GM12878 (cell line): ENCODE results near the gene TRIM16.

Experiments
- EP300 ChIP-seq, 2 experiments: fragments of 150-350 bp in 1 of 2; IDR thresholded peaks; 2 replicates each; pipeline ENCODE4 v1.6.1; 2011 to 2012; ENCODE audit warnings: low read depth in 2 of 2, low read length in 2 of 2, borderline replicate concordance in 1 of 2, improper control_type of control experiment in 1 of 2, inconsistent platforms in 1 of 2; ENCODE audit not compliant: control insufficient read depth in 1 of 2
- IRF3 ChIP-seq: fragments of 450-650 bp; IDR thresholded peaks from 2 replicates; pipeline ENCODE4 v1.6.1; 2014; ENCODE audit warnings: mild to moderate bottlenecking
- MLLT1 ChIP-seq: fragments of 450-650 bp; IDR thresholded peaks from 2 replicates; pipeline ENCODE4 v1.6.1; 2016; ENCODE audit warnings: mild to moderate bottlenecking
- MYC ChIP-seq: IDR thresholded peaks from 2 replicates; pipeline ENCODE4 v1.6.1; 2011; ENCODE audit warnings: mild to moderate bottlenecking, low read length, moderate library complexity, inconsistent platforms; ENCODE audit not compliant: insufficient read depth, insufficient replicate concordance, insufficient read length, severe bottlenecking
- POLR2AphosphoS5 ChIP-seq: IDR thresholded peaks from 2 replicates; pipeline ENCODE4 v1.6.1; 2011; ENCODE audit warnings: mild to moderate bottlenecking, low read length, inconsistent platforms
- REST ChIP-seq: IDR thresholded peaks from 2 replicates; pipeline ENCODE4 v1.6.1; 2012; ENCODE audit warnings: mild to moderate bottlenecking, low read depth, low read length
- SIX5 ChIP-seq: IDR thresholded peaks from 2 replicates; pipeline ENCODE4 v1.6.1; 2011; ENCODE audit warnings: mild to moderate bottlenecking, low read depth, low read length, moderate library complexity; ENCODE audit not compliant: severe bottlenecking
- SP1 ChIP-seq: IDR thresholded peaks from one replicate; pipeline ENCODE4 v1.6.1; 2011; ENCODE audit warnings: low read depth, low read length
- SREBF2 ChIP-seq: IDR thresholded peaks from 2 replicates; pipeline ENCODE4 v1.6.1; 2012; ENCODE audit warnings: mild to moderate bottlenecking, low read length
- TF ChIP-seq, protein P1 (sequence below), 3 experiments: IDR thresholded peaks in 2 of 3; conservative IDR thresholded peaks in 1 of 3; 2 replicates each; pipeline ENCODE4 v1.5.1; 2011; ENCODE audit warnings: low read depth in 3 of 3, low read length in 3 of 3, mild to moderate bottlenecking in 3 of 3, control low read depth in 2 of 3, moderate library complexity in 2 of 3, inconsistent platforms in 1 of 3, mixed read lengths in 1 of 3; ENCODE audit not compliant: control insufficient read depth in 2 of 3, insufficient read depth in 1 of 3; ENCODE audit errors: extremely low read depth in 1 of 3

GRCh38 chr17:15649861-15650421 is 34.2 kb downstream of the TRIM16 start:
- no peak for TF ChIP-seq REST
- no peak for TF ChIP-seq EP300 (IDR thresholded peaks at IDR 0.05; ENCODE audit: borderline replicate concordance in 1 of 2, control insufficient read depth in 1 of 2, low read depth in 2 of 2, low read length in 2 of 2)
- TF ChIP-seq MYC: no peak
- no peak for TF ChIP-seq IRF3
- TF ChIP-seq POLR2AphosphoS5: no peak
- TF ChIP-seq, protein P1, sequence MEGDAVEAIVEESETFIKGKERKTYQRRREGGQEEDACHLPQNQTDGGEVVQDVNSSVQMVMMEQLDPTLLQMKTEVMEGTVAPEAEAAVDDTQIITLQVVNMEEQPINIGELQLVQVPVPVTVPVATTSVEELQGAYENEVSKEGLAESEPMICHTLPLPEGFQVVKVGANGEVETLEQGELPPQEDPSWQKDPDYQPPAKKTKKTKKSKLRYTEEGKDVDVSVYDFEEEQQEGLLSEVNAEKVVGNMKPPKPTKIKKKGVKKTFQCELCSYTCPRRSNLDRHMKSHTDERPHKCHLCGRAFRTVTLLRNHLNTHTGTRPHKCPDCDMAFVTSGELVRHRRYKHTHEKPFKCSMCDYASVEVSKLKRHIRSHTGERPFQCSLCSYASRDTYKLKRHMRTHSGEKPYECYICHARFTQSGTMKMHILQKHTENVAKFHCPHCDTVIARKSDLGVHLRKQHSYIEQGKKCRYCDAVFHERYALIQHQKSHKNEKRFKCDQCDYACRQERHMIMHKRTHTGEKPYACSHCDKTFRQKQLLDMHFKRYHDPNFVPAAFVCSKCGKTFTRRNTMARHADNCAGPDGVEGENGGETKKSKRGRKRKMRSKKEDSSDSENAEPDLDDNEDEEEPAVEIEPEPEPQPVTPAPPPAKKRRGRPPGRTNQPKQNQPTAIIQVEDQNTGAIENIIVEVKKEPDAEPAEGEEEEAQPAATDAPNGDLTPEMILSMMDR (IDR thresholded peaks at IDR 0.05 in 2 of 3, conservative IDR thresholded peaks at IDR 0.05 in 1 of 3; ENCODE audit: control insufficient read depth in 2 of 3, extremely low read depth in 1 of 3, insufficient read depth in 1 of 3, low read depth in 3 of 3, low read length in 3 of 3): no peak
- no peak for TF ChIP-seq SP1
- TF ChIP-seq MLLT1: no peak
- no peak for TF ChIP-seq SIX5
- no peak for TF ChIP-seq SREBF2
